GM19043 (cell line): ENCODE results near the gene MC4R.
"Not testable (repeated sequence)": the region's sequence is repeated elsewhere in the genome, so short reads cannot be mapped to it uniquely, and the experiment has no call there.

Experiments
- ATAC-seq: cut with Tn5 transposase; IDR thresholded peaks from one replicate; pipeline ENCODE4 v1.9.1; 2021; ENCODE audit warnings: low read depth; ENCODE audit not compliant: unreplicated experiment

MC4R gene

DNA sequence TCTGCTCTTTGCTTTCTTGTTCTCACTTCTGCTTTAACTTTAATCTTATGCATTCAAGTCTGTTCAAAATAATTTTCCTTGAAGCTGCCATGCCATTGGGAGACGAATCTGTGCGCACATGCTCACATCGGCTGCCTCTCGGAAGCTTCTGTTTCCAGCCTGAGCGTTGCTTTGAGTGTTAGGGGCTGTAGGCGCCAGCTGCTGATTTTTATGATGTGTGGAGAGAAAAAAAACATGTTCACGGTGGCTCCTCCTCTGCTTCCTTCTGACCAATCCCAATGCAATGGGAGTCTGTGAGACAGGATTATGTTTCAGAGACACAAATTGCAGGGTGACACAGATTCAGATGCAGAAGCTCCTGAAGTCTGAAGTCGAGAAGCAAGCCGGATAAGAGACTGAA lies at the start of gene MC4R:
MC4R (minus strand) TSS at position 180 of the 400 bp plus-strand sequence. CDS start 426 bp downstream, outside the sequence.
- no peak for ATAC-seq

DNA sequence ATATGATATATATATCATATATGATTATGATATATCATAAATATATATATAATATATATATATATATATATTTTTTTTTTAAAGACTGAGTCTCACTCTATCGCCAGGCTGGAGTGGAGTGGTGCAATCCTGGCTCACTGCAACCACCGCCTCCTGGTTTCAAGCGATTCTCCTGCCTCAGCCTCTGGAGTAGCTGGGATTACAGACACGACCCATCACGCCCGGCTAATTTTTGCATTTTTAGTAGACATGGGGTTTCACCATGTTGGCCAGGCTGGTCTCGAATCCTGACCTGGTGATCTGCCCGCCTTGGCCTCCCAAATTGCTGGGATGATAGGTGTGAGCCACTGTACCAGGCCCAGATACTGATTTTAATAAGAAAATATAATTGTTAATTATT lies 49.7 kb upstream of the MC4R start:
- ATAC-seq = not testable (repeated sequence)

DNA sequence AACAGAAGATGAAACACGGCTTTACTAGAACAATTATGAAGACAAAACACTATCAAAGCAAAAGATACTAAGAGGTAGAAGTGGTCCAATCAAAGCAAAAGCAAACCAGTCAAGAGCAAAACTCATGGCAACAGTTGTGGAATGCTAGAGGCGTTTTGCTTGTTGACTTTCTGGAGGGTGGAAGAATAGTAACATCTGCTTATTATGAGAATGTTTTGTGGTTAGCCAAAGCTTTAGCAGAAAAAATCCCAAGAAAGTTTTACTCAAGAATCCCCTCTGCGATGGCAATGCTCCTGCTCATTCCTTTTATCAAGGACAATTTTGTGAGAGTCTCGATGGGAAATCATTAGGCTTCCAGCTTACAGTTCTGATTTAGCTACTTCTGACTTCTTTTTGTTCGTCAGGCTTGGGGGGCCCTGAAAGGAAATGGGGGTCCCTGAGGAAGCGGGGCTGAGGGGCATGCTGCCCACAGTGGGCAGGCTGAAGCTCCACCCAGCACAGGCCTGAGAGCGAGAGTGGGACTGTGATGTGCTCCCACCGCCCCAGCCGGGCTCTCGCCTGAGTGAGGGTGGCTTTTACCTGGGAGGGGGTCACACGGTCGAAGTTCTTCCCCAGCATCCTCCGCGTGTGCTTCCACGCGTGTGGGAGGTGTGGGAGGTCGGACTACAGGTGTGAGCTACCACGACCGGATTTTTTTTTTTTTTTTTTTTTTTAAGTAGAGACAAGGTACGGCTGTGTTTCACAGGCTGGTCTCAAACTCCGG lies 49.0 kb upstream of the MC4R start:
- no peak for ATAC-seq

DNA sequence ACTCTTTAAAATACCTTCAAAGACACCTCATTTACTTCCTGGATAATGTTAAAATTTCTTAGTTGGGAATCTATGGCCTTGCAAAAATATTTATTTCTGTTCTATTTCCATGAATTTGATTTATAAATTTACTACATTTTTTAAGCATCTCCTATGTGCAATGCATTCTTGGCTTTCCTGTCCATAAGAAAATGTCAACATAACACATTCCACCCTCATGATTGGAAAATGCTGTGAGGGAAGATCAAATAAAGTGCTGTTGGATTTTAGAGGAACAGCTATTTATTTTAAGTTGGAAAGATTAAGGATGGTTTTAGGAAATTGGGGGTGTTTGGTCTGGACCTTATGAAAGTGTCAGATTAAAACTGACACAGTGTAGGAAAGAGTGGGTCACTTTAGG lies 45.4 kb upstream of the MC4R start:
- no peak for ATAC-seq

DNA sequence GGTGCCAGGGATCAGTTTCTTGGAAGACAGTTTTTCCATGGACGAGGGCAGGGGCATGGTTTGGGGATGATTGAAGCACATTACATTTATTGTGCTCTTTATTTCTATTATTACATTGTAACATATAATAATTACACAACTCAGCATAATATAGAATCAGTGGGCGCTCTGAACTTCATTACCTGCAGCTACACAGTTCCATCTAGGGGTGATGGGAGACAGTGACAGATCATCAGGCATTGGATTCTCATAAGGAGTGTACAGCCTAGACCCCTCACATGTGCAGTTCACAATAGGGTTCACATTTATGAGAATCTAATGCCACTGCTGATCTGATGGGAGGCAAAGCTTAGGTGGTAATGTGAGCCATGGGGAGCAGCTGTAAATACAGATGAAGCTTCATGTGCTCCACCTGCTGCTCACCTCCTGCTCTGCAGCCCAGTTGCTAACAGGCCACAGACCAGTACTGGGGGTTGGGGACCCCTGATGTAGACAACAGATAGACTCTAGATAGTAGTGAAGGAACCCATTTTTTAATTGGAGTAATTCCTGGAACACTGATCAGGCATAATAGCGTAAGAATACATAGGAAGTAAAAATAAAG lies 41.5 kb upstream of the MC4R start:
- no peak for ATAC-seq

DNA sequence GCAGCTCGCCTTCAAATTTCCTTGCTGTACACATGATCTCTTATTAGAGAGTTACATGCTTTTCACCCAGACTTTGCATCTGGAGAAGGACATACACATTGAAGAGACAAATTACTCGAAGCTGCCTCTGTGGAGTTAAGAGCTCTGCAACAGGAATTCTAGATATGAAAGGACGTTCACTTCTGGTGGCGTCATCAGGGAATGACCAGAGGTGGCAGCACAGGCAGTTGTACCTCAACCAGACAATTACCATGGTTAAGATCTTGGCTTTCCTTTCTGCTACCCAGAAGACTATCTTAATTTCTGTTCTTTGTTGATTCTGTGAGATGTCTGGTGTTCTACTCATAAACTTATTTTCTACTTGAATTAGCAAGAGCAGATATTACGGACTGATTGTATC lies 39.1 kb upstream of the MC4R start:
- ATAC-seq = no peak

DNA sequence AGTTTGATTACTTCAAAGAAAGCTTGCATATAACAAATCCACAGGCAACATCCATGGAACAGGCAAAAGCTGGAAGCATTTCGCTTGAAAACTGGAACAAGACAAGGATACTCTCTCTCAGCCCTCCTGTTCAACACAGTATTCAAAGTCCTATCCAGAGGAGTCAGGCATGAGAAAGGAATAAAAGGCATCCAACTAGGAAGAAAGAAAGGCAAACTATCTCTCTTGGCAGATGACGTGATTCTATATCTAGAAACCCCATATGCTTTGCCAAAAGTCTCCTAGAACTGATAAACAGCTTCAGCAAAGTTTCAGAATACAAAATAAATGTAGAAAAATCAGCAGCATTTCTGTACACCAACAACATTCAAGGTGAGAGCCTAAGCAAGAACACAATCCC lies 34.1 kb upstream of the MC4R start:
- ATAC-seq = no peak

DNA sequence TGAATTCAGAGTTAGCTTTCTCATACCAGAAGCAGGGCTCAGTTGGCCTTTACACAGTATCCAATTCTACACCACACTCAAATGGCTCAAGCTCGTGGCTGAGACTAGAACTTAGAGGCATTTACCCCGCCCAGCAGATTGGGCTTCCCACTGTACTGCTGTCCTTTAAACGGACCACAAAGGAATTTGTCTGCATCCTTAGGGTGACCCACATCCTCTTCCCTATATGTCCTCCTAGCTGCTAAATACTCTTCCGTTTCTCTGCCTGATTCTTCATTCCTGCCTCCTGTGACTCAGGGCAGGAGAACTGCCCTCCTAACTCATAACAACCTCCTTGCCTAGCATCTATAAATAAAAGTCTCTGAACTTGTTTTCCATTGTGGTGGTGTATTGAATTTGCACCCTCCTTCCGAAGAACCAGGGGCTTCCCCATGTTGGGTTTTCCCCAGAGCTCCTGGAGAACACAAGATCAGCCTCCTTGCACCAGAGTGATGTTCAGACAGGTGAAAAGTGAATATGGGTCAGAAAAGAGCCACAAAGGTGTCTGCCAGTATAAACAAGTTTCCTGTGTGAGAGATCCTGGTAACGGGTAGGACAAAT lies 32.0 kb upstream of the MC4R start:
- ATAC-seq = no peak

DNA sequence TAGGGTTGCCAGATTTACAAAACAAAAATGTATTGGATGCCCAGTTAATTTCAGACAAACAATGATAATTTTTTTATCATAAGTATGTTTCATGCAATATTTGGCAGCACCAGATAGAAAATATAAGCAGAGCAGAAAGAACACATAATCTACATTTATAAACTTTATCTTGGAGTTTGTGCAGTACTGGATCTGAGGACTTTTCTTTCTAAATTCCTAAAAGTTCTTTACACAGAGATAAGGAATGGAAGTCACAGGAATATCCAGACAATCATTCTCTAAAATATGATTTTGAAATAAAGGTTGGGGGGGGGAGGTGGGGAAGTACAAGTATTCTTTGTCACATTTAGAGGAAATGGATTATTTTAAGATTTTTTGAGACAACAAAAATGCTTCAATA lies 28.8 kb upstream of the MC4R start:
- ATAC-seq = no peak

DNA sequence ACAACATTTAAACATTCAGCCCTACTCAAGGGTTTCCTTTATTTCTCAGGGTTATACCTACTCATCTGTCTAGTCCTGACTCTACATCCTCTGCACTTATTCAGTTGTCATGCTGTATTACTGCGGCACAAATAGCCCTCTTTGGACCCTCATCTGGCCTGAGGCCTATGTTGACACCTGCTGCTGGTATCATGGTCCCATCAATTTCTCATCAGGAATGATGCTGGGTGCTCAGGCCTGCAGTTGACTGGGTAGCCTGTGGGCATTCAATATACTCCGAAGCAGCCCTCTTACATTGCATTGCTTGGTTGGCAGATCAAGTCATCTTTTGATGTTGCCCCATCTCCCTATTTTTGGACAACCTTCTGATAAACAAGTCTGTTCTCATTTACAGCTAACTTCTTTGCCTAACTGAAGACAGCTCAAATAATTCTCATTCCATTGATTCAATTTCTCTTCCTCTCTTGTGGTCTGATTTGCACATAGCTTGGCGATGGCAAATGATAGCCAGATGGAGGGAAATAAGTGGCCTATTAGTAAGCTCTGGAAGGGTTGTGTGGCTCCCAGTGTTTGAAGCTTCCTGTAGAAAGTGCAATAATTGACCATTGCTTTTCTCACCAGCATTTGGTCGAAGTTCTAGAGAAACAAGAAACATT lies 19.1 kb upstream of the MC4R start:
- no peak for ATAC-seq

DNA sequence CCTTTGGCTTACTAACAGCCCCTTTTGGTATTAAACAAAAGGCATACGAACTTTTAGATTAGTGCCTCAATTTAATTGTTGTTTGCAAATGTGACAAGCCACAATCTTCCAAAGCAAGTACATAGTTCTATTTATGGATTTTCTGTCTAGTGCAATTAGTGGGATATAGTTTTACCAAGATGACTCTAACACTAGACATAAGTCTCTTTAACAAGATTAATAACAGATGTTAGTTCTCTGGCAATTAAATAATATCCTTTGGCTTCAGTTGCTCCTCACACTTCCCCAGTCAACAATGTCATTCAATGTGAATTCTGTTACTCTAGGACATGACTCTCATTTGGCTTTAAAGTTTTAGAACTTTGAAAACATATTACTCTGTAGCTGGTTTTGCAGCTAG lies 16.7 kb upstream of the MC4R start:
- no peak for ATAC-seq

DNA sequence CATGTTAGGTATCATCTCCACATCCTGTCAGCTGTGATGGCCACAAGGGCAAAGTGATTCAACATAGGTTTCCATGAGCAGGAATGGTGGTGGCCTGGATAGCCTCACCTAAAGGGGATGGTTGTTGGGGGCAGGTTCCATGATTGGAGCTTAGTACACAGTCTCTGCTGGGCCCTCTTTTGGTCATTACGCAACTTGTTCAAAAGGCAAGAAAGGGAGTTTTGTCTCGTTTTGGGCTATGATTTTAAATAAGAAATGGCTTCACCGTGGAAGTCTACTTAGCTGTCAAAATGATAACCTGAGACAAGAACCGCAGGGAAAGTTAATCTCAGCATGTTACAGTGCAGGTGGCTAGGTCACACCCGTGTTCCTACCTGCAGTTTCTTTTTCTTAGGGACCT lies 13.1 kb upstream of the MC4R start:
- ATAC-seq = no peak

DNA sequence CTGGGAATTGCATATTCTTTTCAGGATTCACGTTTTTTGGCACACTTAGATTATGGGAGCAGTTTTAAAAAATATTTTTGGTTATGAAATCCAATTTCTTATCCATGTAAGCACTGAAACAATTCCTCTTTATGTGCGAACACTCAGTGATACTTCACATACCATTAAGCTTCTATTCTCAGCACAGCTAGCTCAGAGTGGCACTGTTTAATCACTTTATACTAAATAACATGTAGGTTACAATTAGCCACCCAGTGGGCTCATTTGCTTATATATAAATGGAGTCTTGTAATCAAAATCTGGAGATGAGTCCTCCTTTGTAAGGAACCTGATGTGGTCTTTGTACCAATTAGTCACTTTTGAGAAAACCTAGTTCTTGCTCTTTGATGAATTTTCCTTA lies 11.3 kb upstream of the MC4R start:
- ATAC-seq = no peak

DNA sequence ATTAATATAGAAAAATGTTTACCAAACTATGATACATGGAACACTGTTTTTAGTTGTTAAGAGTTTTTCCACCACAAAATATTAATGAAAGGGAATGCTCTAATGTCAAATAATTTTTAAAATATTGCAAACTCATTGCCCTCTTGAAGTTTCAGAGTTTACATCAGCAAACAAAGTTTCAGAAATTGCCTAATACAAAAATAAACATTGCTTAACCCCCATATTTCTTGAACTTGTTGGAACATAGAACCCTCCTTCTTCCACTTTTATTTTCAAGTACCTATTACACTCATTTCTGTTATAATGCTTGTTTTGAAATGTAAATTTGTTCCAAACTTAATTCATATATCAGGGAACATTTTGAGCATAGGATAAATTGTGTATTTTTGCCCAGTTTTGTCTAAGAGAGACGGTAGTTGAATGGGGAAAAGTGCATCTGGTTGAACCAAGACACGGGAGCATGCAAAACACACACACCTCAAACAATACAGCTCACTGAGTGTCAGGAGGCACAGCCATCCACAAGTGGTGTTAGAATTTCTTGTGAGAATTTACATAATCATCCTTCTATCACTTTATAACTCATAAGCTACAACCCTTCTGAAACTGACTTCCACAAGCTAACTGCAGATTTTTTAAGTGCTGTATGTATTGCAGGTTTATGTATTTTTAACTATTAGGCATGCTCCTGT lies 5.3 kb upstream of the MC4R start:
- no peak for ATAC-seq

DNA sequence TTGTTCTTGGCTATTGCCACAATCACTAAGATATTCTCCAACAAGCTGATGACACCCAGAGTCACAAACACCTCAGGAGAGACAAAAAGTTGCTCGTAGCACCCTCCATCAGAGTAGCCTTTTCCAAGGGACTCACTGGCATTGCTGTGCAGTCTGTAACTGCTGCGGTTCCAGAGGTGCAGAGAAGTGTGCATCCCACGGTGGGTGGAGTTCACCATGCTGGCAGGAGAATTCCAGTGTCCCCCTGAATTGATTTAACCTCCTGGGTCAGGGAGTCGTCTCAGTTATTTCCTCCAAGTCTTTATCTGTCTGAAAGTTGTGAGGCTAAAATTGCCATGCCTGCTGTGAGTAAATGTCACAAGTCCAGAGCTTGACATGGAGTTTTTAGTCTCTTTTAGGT lies 443 bp downstream of the MC4R start:
- no peak for ATAC-seq

DNA sequence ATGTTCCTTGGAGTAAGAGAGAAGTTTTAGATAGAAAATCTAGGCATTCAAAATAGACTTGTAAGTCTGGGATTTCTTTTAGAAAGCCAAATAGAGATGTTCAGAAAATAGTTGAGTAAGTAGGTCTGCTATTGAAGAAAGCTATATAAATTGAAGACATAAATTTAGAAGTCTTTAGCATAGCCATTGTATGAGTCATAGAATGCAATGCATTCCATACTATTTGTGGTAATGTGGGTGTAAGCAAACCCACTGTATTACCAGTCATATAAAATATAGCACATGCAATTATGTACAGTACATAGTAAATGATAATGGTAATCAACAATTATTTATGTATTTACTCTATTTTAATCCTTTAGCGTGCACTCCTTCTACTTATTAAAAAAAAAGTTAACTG lies 14.1 kb downstream of the MC4R start:
- ATAC-seq = no peak

DNA sequence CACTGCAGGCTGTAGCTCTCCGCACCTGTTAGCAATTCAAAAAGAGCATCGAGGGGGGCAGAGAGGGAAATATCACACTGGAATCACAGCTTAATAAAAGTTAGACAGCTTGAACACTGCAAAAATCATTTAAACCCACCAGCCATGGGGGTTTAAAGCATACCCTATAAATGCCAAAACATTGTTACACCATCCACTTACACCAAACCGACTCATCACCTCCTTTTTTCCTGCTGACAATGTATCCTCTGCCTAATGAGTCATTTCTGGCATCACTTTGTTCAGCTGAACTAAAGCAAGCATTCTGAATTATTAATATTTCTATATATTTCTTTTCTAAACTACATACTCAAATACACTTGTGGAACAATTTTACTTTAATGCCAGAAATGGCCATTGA lies 21.6 kb downstream of the MC4R start:
- ATAC-seq = no peak

DNA sequence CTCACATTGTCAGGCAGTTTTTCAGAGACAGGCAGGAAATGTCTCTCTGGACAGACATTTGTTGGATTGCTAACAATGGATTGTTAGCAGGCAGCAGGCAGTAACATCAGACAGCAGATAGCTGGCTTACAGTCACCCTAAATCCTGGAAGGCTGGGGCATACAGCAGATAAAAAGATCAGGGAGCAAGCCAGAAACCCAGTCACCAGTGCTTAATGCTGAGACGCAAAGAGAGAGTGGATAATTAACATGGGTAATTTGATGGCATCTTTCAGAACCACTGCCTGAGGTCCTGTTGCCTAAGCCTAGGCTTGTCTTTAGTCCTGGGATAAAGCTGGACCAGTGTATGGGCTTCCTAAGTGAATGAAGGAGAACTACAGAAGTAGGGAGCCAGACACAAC lies 22.4 kb downstream of the MC4R start:
- ATAC-seq = no peak

DNA sequence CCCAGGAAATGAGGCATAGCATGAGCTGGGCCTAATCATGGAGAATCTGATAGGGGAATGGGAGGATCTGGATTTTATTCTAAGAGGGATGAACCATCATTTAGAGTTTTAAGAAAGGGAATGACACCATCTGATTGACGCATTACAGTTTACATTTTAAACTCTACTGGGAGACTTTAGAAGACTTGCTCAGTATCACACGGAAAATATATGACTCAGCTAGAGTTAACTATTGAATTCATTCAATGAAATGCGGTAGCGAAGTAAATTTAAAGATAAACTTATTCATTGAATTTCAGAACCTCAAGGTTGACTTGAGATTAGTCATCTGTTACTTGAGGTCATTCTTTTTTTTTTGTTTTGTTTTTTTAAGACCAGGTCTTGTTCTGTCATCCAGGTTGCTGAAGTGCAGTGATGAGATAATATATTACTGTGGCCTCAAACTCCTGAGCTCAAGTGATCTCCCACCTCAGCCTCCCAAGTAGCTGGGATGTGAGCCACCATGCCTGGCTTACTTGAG lies 25.0 kb downstream of the MC4R start:
- no peak for ATAC-seq

DNA sequence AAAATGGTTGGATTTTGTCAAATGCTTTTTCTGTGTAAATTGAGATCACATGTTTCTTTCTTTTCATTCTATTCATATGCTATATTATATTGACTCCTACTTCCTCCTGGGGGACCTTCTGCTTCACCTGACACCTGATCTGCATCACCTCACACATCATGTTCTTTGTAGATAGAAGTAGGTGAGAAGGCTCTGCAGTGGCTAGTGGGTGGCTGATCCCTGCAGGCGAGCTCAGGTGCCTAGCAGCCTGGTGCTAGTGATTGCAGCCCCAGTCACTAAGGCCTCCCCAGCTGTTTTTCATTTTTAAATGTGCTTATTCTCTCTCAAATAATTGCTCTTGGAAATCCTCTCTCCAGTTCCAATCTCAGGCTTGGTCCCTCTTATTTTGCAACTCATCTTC lies 33.6 kb downstream of the MC4R start:
- no peak for ATAC-seq

DNA sequence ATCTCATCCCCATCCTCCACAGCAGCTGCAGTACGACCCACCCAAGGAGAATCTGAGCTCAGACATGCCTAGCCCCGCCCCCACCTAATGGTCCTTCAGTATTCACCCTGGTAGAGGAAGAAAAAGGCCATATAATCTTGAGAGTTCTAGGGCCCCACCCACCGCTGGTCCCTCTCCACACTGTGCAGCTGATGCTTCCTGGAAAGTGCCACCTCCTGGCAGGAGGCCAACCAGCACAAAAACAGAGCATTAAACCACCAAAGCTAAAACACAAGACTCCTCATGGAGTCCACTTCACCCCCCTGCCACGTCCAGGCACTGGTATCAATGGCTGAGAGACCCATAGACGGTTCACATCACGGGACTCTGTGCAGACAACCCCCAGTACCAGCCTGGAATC lies 40.7 kb downstream of the MC4R start:
- ATAC-seq = no peak
